K562 (cell line): ENCODE results near the gene UQCRC1. TPM values are rescaled to one million over a fixed set of nuclear protein-coding genes. Genes with fewer than 3 reads are reported as not detected.

Experiments used
- ATAC-seq: fragments of 200-7000 bp; cut with Tn5 transposase; 3 replicates; pipeline ENCODE4 v1.9.1; 2020; ENCODE audit warnings: moderate library complexity
- BruUV-seq: library from RNA; stranded (reverse); fragments of 400-500 nt; replicated peaks from 2 replicates; lab custom pipeline; 2021; lab: Mats Ljungman, UMichigan
- CTCF ChIA-PET: fragments of 300-600 bp; formaldehyde crosslinking; extraction: SDS; loops from one replicate; lab custom pipeline; 2021; ENCODE audit warnings: low intra/inter-chr PET ratio; lab: Yijun Ruan, JAX
- POLR2A ChIA-PET: fragments of 300-600, 350-650 bp; sonication (Branson Sonifier 250); formaldehyde crosslinking; extraction: SDS; loops from one replicate; lab custom pipeline; 2021; ENCODE audit warnings: antibody characterized with exemption, inconsistent platforms; lab: Yijun Ruan, JAX
- DNase-seq, 4 experiments: peaks; one replicate each; pipeline versions ENCODE4 v3.0.0 to v3.0.0-alpha.2; 2011 to 2018; ENCODE audit warnings: low spot score in 3 of 4, mixed read lengths in 3 of 4; ENCODE audit errors: extremely low read depth in 1 of 4
- FAIRE-seq: peaks from 2 replicates; lab custom pipeline; 2011; peaks lifted over from hg19 to GRCh38; lab: Jason Lieb, UNC
- H2AFZ ChIP-seq: 2 replicates; pipeline ENCODE4 v1.6.0; 2011; ENCODE audit warnings: low read depth, low read length, control low read depth, inconsistent platforms
- H3K27ac ChIP-seq: fragments of 200-600 bp; 3 replicates; pipeline ENCODE4 v1.8.0; 2011; ENCODE audit warnings: low read depth, mild to moderate bottlenecking, control low read depth, inconsistent platforms, low read length, moderate library complexity, mixed read lengths; ENCODE audit errors: extremely low read depth
- H3K27me3 ChIP-seq, 2 experiments: fragments of 300-600 bp in 1 of 2; 2 replicates in 1 of 2; 3 replicates in 1 of 2; pipeline versions ENCODE4 v1.6.0 to v1.8.0; 2011; ENCODE audit warnings: inconsistent platforms in 2 of 2, low read length in 2 of 2, mild to moderate bottlenecking in 1 of 2, mixed read lengths in 1 of 2, moderate library complexity in 1 of 2; ENCODE audit not compliant: control insufficient read depth in 2 of 2, insufficient read depth in 2 of 2
- H3K36me3 ChIP-seq: fragments of 300-600 bp; 3 replicates; pipeline ENCODE4 v1.8.0; 2011; ENCODE audit warnings: mild to moderate bottlenecking, low read length, inconsistent platforms; ENCODE audit not compliant: control insufficient read depth, insufficient read depth
- H3K4me1 ChIP-seq, 2 experiments: fragments of 200-600 bp in 1 of 2; replicated peaks in 1 of 2; 2 replicates in 1 of 2; 3 replicates in 1 of 2; pipeline versions ENCODE4 v1.5.1 to v1.8.0; 2011; ENCODE audit warnings: inconsistent platforms in 2 of 2, low read length in 2 of 2, mild to moderate bottlenecking in 1 of 2, mixed read lengths in 1 of 2, moderate library complexity in 1 of 2; ENCODE audit not compliant: control insufficient read depth in 2 of 2, insufficient read depth in 2 of 2
- H3K4me2 ChIP-seq: 2 replicates; pipeline ENCODE4 v1.6.1; 2011; ENCODE audit warnings: low read length, control low read depth, inconsistent platforms, mixed read lengths; ENCODE audit not compliant: insufficient read depth
- H3K4me3 ChIP-seq: fragments of 200-600 bp; sonication (generic), shearing (Covaris generic); 2 replicates; pipeline ENCODE4 v1.5.1; 2016; ENCODE audit warnings: control low read depth, inconsistent platforms
- H3K79me2 ChIP-seq: fragments of 200-600 bp; 3 replicates; pipeline ENCODE4 v1.8.0; 2011; ENCODE audit warnings: low read length, inconsistent platforms; ENCODE audit not compliant: control insufficient read depth, insufficient read depth
- H3K9ac ChIP-seq, 2 experiments: 2 replicates each; pipeline versions ENCODE4 v1.6.0 to v1.6.1; 2011; ENCODE audit warnings: low read depth in 2 of 2, low read length in 2 of 2, control low read depth in 1 of 2, inconsistent platforms in 1 of 2, mild to moderate bottlenecking in 1 of 2, mixed read lengths in 1 of 2; ENCODE audit not compliant: insufficient read depth in 1 of 2
- H3K9me1 ChIP-seq: one replicate; pipeline ENCODE4 v1.6.0; 2011; ENCODE audit warnings: inconsistent platforms, mild to moderate bottlenecking, low read length, moderate library complexity; ENCODE audit not compliant: control insufficient read depth, insufficient read depth
- H3K9me3 ChIP-seq: replicated peaks from 2 replicates; pipeline ENCODE4 v1.5.1; 2011; ENCODE audit warnings: low read depth, low read length, inconsistent platforms; ENCODE audit not compliant: control insufficient read depth, insufficient read depth
- H4K20me1 ChIP-seq: replicated peaks from 2 replicates; pipeline ENCODE4 v1.6.1; 2011; ENCODE audit warnings: low read length, inconsistent platforms, mixed read lengths; ENCODE audit not compliant: control insufficient read depth, insufficient read depth
- C11orf30 ChIP-seq: fragments of 450-650 bp; IDR thresholded peaks from 2 replicates; pipeline ENCODE4 v1.6.1; 2016; ENCODE audit warnings: low read depth, mild to moderate bottlenecking
- DNMT1 ChIP-seq: fragments of 450-650 bp; IDR thresholded peaks from 2 replicates; pipeline ENCODE4 v1.6.1; 2016; ENCODE audit warnings: antibody characterized with exemption, mild to moderate bottlenecking
- JUND ChIP-seq, 2 experiments: IDR thresholded peaks; 2 replicates in 1 of 2; 3 replicates in 1 of 2; pipeline ENCODE4 v1.6.1; 2011; ENCODE audit warnings: borderline replicate concordance in 2 of 2, low read depth in 2 of 2, low read length in 2 of 2, improper control_type of control experiment in 1 of 2, missing biosample characterization in 1 of 2, missing genetic modification characterization in 1 of 2, missing genetic modification reagents in 1 of 2
- SAFB ChIP-seq: fragments of 200-400 bp; formaldehyde crosslinking; IDR thresholded peaks from 2 replicates; pipeline ENCODE4 v1.6.1; 2017; ENCODE audit warnings: low read depth, low read length, borderline replicate concordance
- ZNF707 ChIP-seq: fragments of 250-450 bp; sonication (Bioruptor Pico); conservative IDR thresholded peaks from 2 replicates; pipeline ENCODE4 v1.8.0; 2022; ENCODE audit warnings: inconsistent platforms, mild to moderate bottlenecking, moderate library complexity
- ZNF766 ChIP-seq: fragments of 200-800 bp; sonication (Bioruptor generic); conservative IDR thresholded peaks from 2 replicates; pipeline ENCODE4 v1.6.1; 2016; ENCODE audit warnings: missing genetic modification characterization, missing compliant biosample characterization
- ZZZ3 ChIP-seq: fragments of 450-650 bp; IDR thresholded peaks from 2 replicates; pipeline ENCODE4 v1.6.1; 2016; ENCODE audit warnings: antibody characterized with exemption, mild to moderate bottlenecking, moderate library complexity
- WGBS: fragments of 100-300 bp; shearing (Covaris generic); methylation state at CpG from one replicate; pipeline ENCODE4 v1.1.6; 2016; ENCODE audit warnings: low coverage, mixed read lengths; ENCODE audit not compliant: insufficient coverage; ENCODE audit errors: missing lambda C conversion rate; 5-methylcytosine and 5-hydroxymethylcytosine counted together
- in situ Hi-C: fragments of 300-500 bp; cut with MboI; formaldehyde crosslinking; loops from 4 replicates; pipeline ENCODE4 v1.15.0; 2018; ENCODE audit warnings: inconsistent platforms, mixed read lengths
- intact Hi-C: fragments of 100-400 bp; cut with micrococcal nuclease; formaldehyde crosslinking; loops from 2 replicates; pipeline ENCODE4 v1.14.2; 2022
- polyA plus RNA-seq, 8 experiments: library from polyadenylated mRNA; depleted of rRNA in 4 of 8; stranded (reverse) in 5 of 8; unstranded in 3 of 8; fragments of >200 nt; fragmentation: Nextera tagmentation in 2 of 8; fragmentation: Illumina TruSeq in 1 of 8; extraction: Ambion mirVana in 2 of 8; extraction: Trizol in 1 of 8; gene quantifications; 2 replicates each; pipeline versions ENCODE4 v1.2.1 to v1.2.3, GENCODE V29; 2011 to 2014; ENCODE audit warnings: inconsistent platforms in 1 of 8, missing spikeins in 1 of 8
- total RNA-seq, 7 experiments: library from RNA; depleted of rRNA in 6 of 7; stranded (reverse); fragments of >200 nt in 6 of 7; fragmentation: Illumina TruSeq in 2 of 7; extraction: Trizol in 2 of 7; gene quantifications; 2 replicates each; pipeline versions ENCODE4 v1.2.1 to v1.2.3, GENCODE V29; 2011 to 2021; ENCODE audit warnings: low replicate concordance in 1 of 7
- TF ChIP-seq, protein P1 (sequence below), 3 experiments: fragments of 200-800 bp in 1 of 3; sonication (Bioruptor generic) in 1 of 3; sonication (generic) in 1 of 3; formaldehyde crosslinking in 1 of 3; IDR thresholded peaks; 2 replicates each; pipeline versions ENCODE4 v1.6.1 to v1.8.0; 2016 to 2022; ENCODE audit warnings: mild to moderate bottlenecking in 2 of 3, missing compliant biosample characterization in 2 of 3, missing genetic modification characterization in 2 of 3, missing genetic modification reagents in 1 of 3

UQCRC1 gene
- total and polyA plus RNA-seq, 9 of the 15 experiments (the other 6 are each of a cell fraction or from before 2014, with no cell fraction given) = 125 to 424 (median 268) TPM

DNA sequence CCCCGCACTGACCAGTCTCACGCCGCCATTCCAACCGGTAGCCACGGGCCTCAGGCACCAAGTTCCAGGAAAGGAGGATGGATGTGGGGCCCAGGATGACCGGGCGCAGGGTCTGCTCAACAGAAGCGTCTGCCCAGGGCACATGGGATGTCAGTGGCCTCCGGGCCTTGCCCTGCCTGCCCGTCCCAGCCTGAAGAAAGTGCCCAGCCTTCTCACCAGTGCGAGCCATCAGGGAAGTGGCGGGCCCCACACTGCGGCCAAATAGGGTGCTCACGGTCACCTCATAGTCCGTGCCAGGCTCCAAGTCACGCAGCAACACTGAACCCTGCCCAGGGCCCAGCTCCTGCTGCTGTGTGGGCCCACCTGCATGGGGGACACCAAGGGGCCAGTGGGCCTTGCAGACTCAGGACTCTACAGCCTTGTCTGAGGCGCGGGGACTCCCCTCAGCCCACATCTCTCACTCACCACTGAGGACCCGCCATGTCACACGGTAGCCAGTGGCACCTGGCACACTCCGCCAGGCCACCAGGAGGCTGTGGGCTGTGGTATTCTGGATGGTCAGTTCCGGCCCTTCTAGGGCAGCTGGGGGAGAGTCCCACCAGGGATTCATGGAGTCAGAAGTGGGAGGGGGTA, 17.4 kb downstream of the UQCRC1 start:
- H3K36me3 ChIP-seq = no peaks in the 10 kb centered on the region
- H3K27me3 ChIP-seq = peaks cover 0 to 31% of the 10 kb centered on the region in 2 experiments; a peak in 3 of 5 replicates
- H2AFZ ChIP-seq = no peak overlapping the region
- H3K4me2 ChIP-seq = no peak overlapping the region
- 38% methylated on average over 14 of the region's 22 CpGs for WGBS
- FAIRE-seq (no peak), DNase-seq (no peak), ATAC-seq (no peak)
- no peak overlapping the region for H3K4me3 ChIP-seq
- CTCF ChIA-PET = no interaction called here
- in situ Hi-C loops (no loop called here), intact Hi-C loops (no loop called here)
- POLR2A ChIA-PET = interaction anchor here (0.6 kb wide), 1 partner anchor 156 kb away, joined by 3 read pairs; no protein-coding TSS in a partner anchor
- no peaks in the 10 kb centered on the region; the same call in 1 of the 2 replicates for H4K20me1 ChIP-seq
- BruUV-seq = no TSS peak
- no peaks in the 10 kb centered on the region for H3K9me3 ChIP-seq
- TF ChIP-seq ZNF766 (CRISPR knock-in tag) = no peak
- no peak for TF ChIP-seq ZNF707
- no peak for TF ChIP-seq JUND (IDR thresholded peaks at IDR 0.05; ENCODE audit: borderline replicate concordance, low read depth, low read length)
- no peak for TF ChIP-seq JUND (tag; IDR thresholded peaks at IDR 0.05; ENCODE audit: borderline replicate concordance, low read depth, low read length)
- no peak for TF ChIP-seq DNMT1
- no peak for TF ChIP-seq ZZZ3
- TF ChIP-seq C11orf30 = no peak
- TF ChIP-seq, protein P1, sequence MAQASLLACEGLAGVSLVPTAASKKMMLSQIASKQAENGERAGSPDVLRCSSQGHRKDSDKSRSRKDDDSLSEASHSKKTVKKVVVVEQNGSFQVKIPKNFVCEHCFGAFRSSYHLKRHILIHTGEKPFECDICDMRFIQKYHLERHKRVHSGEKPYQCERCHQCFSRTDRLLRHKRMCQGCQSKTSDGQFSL (CRISPR knock-in tag; IDR thresholded peaks at IDR 0.05) = no peak
- TF ChIP-seq, protein P1 (tag; IDR thresholded peaks at IDR 0.05) = no peak
- no peak for TF ChIP-seq SAFB
- H3K4me1 ChIP-seq = peaks cover 12 to 49% of the 10 kb centered on the region in 2 experiments; a peak in 4 of 5 replicates
- H3K9me1 ChIP-seq = no peaks in the 10 kb centered on the region
- H3K9ac ChIP-seq = peak overlapping the region in 1 of 2 experiments; percentile 68; a peak in 1 of 4 replicates
- no peaks in the 10 kb centered on the region for H3K79me2 ChIP-seq
- H3K27ac ChIP-seq = no peak overlapping the region
